ENCODE data around the gene SEMA6D. TPM values are rescaled to one million over a fixed set of nuclear protein-coding genes. Genes with fewer than 3 reads are reported as not detected.

SEMA6D gene
- total RNA-seq, 1 donor from 2014 or later: 54.3 TPM

DNA sequence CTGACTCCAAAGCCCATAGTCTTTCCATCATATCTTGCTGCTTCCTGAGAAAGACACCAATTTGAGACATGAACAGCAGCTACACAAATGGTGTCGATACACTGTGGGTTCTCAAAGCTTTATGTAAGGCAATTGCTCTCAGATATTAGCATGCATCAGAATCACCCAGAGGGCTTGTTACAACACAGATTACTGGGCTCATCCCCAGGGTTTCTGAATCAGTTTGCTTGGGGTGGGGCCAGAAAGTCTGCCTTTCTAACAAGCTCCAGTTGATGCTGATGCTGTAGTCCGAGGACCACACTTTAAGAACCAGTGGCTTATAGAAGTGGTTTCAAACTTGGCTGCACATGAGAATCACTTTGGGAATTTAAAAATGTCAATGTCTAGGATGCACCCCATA is 86.5 kb downstream of the SEMA6D start:
- no peak for DNase-seq (ENCODE audit: low spot score in 2 of 2, unreplicated experiment in 2 of 2)
- TF ChIP-seq, protein P1, sequence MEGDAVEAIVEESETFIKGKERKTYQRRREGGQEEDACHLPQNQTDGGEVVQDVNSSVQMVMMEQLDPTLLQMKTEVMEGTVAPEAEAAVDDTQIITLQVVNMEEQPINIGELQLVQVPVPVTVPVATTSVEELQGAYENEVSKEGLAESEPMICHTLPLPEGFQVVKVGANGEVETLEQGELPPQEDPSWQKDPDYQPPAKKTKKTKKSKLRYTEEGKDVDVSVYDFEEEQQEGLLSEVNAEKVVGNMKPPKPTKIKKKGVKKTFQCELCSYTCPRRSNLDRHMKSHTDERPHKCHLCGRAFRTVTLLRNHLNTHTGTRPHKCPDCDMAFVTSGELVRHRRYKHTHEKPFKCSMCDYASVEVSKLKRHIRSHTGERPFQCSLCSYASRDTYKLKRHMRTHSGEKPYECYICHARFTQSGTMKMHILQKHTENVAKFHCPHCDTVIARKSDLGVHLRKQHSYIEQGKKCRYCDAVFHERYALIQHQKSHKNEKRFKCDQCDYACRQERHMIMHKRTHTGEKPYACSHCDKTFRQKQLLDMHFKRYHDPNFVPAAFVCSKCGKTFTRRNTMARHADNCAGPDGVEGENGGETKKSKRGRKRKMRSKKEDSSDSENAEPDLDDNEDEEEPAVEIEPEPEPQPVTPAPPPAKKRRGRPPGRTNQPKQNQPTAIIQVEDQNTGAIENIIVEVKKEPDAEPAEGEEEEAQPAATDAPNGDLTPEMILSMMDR (IDR thresholded peaks at IDR 0.05; ENCODE audit: unreplicated experiment): no peak
- Mint-ChIP-seq H3K36me3 (no peaks in the 10 kb centered on the region), H3K4me3 (no peak overlapping the region), H3K27me3 (ENCODE audit: low read depth) (no peaks in the 10 kb centered on the region), H3K27ac (no peak overlapping the region), H3K4me1 (no peaks in the 10 kb centered on the region), H3K9me3 (peaks cover 3% of the 10 kb centered on the region)

- no peaks in the 10 kb centered on the region for H3K36me3 Mint-ChIP-seq
- H3K4me1 Mint-ChIP-seq: no peaks in the 10 kb centered on the region
- DNase-seq (ENCODE audit: low spot score in 2 of 2, unreplicated experiment in 2 of 2): no peak
- no peak overlapping the region for H3K27ac Mint-ChIP-seq
- H3K9me3 Mint-ChIP-seq: peaks cover 3% of the 10 kb centered on the region
- H3K4me3 Mint-ChIP-seq: no peak overlapping the region
- H3K27me3 Mint-ChIP-seq (ENCODE audit: low read depth): no peaks in the 10 kb centered on the region
- TF ChIP-seq, protein P1 (IDR thresholded peaks at IDR 0.05; ENCODE audit: unreplicated experiment): no peak
These were observed 87.4 kb downstream of the SEMA6D start for GRCh38 chr15:47804733-47805132.

DNA sequence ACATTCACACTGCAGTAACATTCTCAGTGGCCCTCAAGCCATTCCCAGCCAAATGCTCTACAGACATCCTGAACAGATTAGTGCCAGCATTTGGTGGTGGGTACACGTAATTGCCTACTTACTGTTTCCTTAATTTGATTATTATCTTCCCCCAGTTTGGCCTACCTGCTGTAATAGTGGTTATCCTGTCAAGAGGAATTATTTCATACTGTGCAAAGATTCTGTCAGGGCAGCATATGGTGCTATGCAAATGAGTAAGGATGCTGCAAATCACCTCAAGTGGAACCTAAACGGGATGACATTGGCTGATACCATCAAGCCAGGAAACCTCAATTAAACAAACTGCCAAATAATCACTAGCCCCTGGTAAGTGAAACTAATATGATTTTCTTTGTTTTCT is 88.7 kb downstream of the SEMA6D start:
- no peak for DNase-seq (ENCODE audit: low spot score in 2 of 2, unreplicated experiment in 2 of 2)
- Mint-ChIP-seq H3K36me3 (no peaks in the 10 kb centered on the region), H3K27ac (no peak overlapping the region), H3K27me3 (ENCODE audit: low read depth) (no peaks in the 10 kb centered on the region), H3K9me3 (no peaks in the 10 kb centered on the region), H3K4me1 (peaks cover under 1% of the 10 kb centered on the region), H3K4me3 (no peak overlapping the region)
- TF ChIP-seq, protein P1 (IDR thresholded peaks at IDR 0.05; ENCODE audit: unreplicated experiment): no peak

DNA sequence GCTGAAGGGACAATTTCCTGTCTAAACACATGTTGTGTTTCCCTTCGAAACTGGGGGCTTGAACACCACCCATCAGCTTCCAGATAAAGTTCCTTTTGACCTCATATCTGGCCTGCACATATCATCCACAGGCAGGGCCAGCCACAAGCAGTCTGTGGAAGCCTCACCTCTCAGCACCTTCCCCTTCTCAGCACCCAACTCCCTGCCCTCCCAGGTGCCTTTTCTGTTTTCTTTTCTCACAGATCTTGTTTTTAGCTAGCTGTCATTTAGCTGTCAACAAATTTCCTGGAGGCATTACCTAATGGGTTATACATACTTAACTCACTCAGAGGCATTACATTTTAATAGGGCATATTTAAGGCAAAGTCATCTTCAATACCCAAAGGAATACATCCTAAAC is 93.9 kb downstream of the SEMA6D start:
- TF ChIP-seq, protein P1 (IDR thresholded peaks at IDR 0.05; ENCODE audit: unreplicated experiment): no peak
- Mint-ChIP-seq H3K27ac (no peak overlapping the region), H3K4me1 (peaks cover 21% of the 10 kb centered on the region), H3K4me3 (no peak overlapping the region), H3K9me3 (no peaks in the 10 kb centered on the region), H3K36me3 (no peaks in the 10 kb centered on the region), H3K27me3 (ENCODE audit: low read depth) (no peaks in the 10 kb centered on the region)
- DNase-seq (ENCODE audit: low spot score in 2 of 2, unreplicated experiment in 2 of 2): no peak

GRCh38 chr15:47812470-47812999 is 95.2 kb downstream of the SEMA6D start:
- H3K9me3 Mint-ChIP-seq: no peaks in the 10 kb centered on the region
- no peaks in the 10 kb centered on the region for H3K27me3 Mint-ChIP-seq (ENCODE audit: low read depth)
- H3K36me3 Mint-ChIP-seq: no peaks in the 10 kb centered on the region
- DNase-seq (ENCODE audit: low spot score in 2 of 2, unreplicated experiment in 2 of 2): no peak
- peaks cover 24% of the 10 kb centered on the region for H3K4me1 Mint-ChIP-seq
- TF ChIP-seq, protein P1 (IDR thresholded peaks at IDR 0.05; ENCODE audit: unreplicated experiment): no peak
- no peak overlapping the region for H3K4me3 Mint-ChIP-seq
- H3K27ac Mint-ChIP-seq: peak overlapping the region; percentile 17
